K562 (cell line): Measurements from ENCODE around the gene GRIN1. TPM values are rescaled to one million over a fixed set of nuclear protein-coding genes. Genes with fewer than 3 reads are reported as not detected.
A peak's percentile ranks its signal among the peaks of the same experiment; 100 is the strongest.

Experiments
- ATAC-seq: fragments of 200-7000 bp; cut with Tn5 transposase; 3 replicates; pipeline ENCODE4 v1.9.1; 2020; ENCODE audit warnings: moderate library complexity
- BruUV-seq: library from RNA; stranded (reverse); fragments of 400-500 nt; replicated peaks from 2 replicates; lab custom pipeline; 2021; lab: Mats Ljungman, UMichigan
- CTCF ChIA-PET: fragments of 300-600 bp; formaldehyde crosslinking; extraction: SDS; loops from one replicate; lab custom pipeline; 2021; ENCODE audit warnings: low intra/inter-chr PET ratio; lab: Yijun Ruan, JAX
- POLR2A ChIA-PET: fragments of 300-600, 350-650 bp; sonication (Branson Sonifier 250); formaldehyde crosslinking; extraction: SDS; loops from one replicate; lab custom pipeline; 2021; ENCODE audit warnings: antibody characterized with exemption, inconsistent platforms; lab: Yijun Ruan, JAX
- DNase-seq, 4 experiments: peaks; one replicate each; pipeline versions ENCODE4 v3.0.0 to v3.0.0-alpha.2; 2011 to 2018; ENCODE audit warnings: low spot score in 3 of 4, mixed read lengths in 3 of 4; ENCODE audit errors: extremely low read depth in 1 of 4
- FAIRE-seq: peaks from 2 replicates; lab custom pipeline; 2011; peaks lifted over from hg19 to GRCh38; lab: Jason Lieb, UNC
- H2AFZ ChIP-seq: 2 replicates; pipeline ENCODE4 v1.6.0; 2011; ENCODE audit warnings: low read depth, low read length, control low read depth, inconsistent platforms
- H3K27ac ChIP-seq: fragments of 200-600 bp; 3 replicates; pipeline ENCODE4 v1.8.0; 2011; ENCODE audit warnings: low read depth, mild to moderate bottlenecking, control low read depth, inconsistent platforms, low read length, moderate library complexity, mixed read lengths; ENCODE audit errors: extremely low read depth
- H3K27me3 ChIP-seq, 2 experiments: fragments of 300-600 bp in 1 of 2; 2 replicates in 1 of 2; 3 replicates in 1 of 2; pipeline versions ENCODE4 v1.6.0 to v1.8.0; 2011; ENCODE audit warnings: inconsistent platforms in 2 of 2, low read length in 2 of 2, mild to moderate bottlenecking in 1 of 2, mixed read lengths in 1 of 2, moderate library complexity in 1 of 2; ENCODE audit not compliant: control insufficient read depth in 2 of 2, insufficient read depth in 2 of 2
- H3K36me3 ChIP-seq: fragments of 300-600 bp; 3 replicates; pipeline ENCODE4 v1.8.0; 2011; ENCODE audit warnings: mild to moderate bottlenecking, low read length, inconsistent platforms; ENCODE audit not compliant: control insufficient read depth, insufficient read depth
- H3K4me1 ChIP-seq, 2 experiments: fragments of 200-600 bp in 1 of 2; replicated peaks in 1 of 2; 2 replicates in 1 of 2; 3 replicates in 1 of 2; pipeline versions ENCODE4 v1.5.1 to v1.8.0; 2011; ENCODE audit warnings: inconsistent platforms in 2 of 2, low read length in 2 of 2, mild to moderate bottlenecking in 1 of 2, mixed read lengths in 1 of 2, moderate library complexity in 1 of 2; ENCODE audit not compliant: control insufficient read depth in 2 of 2, insufficient read depth in 2 of 2
- H3K4me2 ChIP-seq: 2 replicates; pipeline ENCODE4 v1.6.1; 2011; ENCODE audit warnings: low read length, control low read depth, inconsistent platforms, mixed read lengths; ENCODE audit not compliant: insufficient read depth
- H3K4me3 ChIP-seq: fragments of 200-600 bp; sonication (generic), shearing (Covaris generic); 2 replicates; pipeline ENCODE4 v1.5.1; 2016; ENCODE audit warnings: control low read depth, inconsistent platforms
- H3K79me2 ChIP-seq: fragments of 200-600 bp; 3 replicates; pipeline ENCODE4 v1.8.0; 2011; ENCODE audit warnings: low read length, inconsistent platforms; ENCODE audit not compliant: control insufficient read depth, insufficient read depth
- H3K9ac ChIP-seq, 2 experiments: 2 replicates each; pipeline versions ENCODE4 v1.6.0 to v1.6.1; 2011; ENCODE audit warnings: low read depth in 2 of 2, low read length in 2 of 2, control low read depth in 1 of 2, inconsistent platforms in 1 of 2, mild to moderate bottlenecking in 1 of 2, mixed read lengths in 1 of 2; ENCODE audit not compliant: insufficient read depth in 1 of 2
- H3K9me1 ChIP-seq: one replicate; pipeline ENCODE4 v1.6.0; 2011; ENCODE audit warnings: inconsistent platforms, mild to moderate bottlenecking, low read length, moderate library complexity; ENCODE audit not compliant: control insufficient read depth, insufficient read depth
- H3K9me3 ChIP-seq: replicated peaks from 2 replicates; pipeline ENCODE4 v1.5.1; 2011; ENCODE audit warnings: low read depth, low read length, inconsistent platforms; ENCODE audit not compliant: control insufficient read depth, insufficient read depth
- H4K20me1 ChIP-seq: replicated peaks from 2 replicates; pipeline ENCODE4 v1.6.1; 2011; ENCODE audit warnings: low read length, inconsistent platforms, mixed read lengths; ENCODE audit not compliant: control insufficient read depth, insufficient read depth
- COPS2 ChIP-seq: fragments of 450-650 bp; conservative IDR thresholded peaks from 2 replicates; pipeline ENCODE4 v1.6.1; 2016; ENCODE audit warnings: mild to moderate bottlenecking, moderate library complexity
- HDAC2 ChIP-seq: fragments of 450-650 bp; IDR thresholded peaks from 2 replicates; pipeline ENCODE4 v1.6.1; 2016; ENCODE audit warnings: mild to moderate bottlenecking
- MAFG ChIP-seq: fragments of 450-650 bp; conservative IDR thresholded peaks from 2 replicates; pipeline ENCODE4 v1.6.1; 2016; ENCODE audit warnings: missing genetic modification characterization, missing compliant biosample characterization
- MED1 ChIP-seq: sonication (generic); formaldehyde crosslinking; IDR thresholded peaks from 2 replicates; pipeline ENCODE4 v1.8.1; 2023; ENCODE audit warnings: missing genetic modification reagents, borderline replicate concordance
- RBBP5 ChIP-seq: fragments of 200-600 bp; sonication (generic); IDR thresholded peaks from 2 replicates; pipeline ENCODE4 v1.6.1; 2012; ENCODE audit warnings: borderline replicate concordance, mild to moderate bottlenecking, low read length, control low read depth, inconsistent platforms; ENCODE audit not compliant: insufficient read depth, poor library complexity, severe bottlenecking
- SMC3 ChIP-seq: conservative IDR thresholded peaks from 2 replicates; pipeline ENCODE4 v1.6.1; 2011; ENCODE audit warnings: low read depth, low read length, improper control_type of control experiment; ENCODE audit not compliant: insufficient read depth
- STAT5B ChIP-seq: fragments of 250-450 bp; sonication (Bioruptor Pico); IDR thresholded peaks from 2 replicates; pipeline ENCODE4 v1.8.0; 2021; ENCODE audit warnings: mild to moderate bottlenecking, inconsistent platforms
- ZC3H4 ChIP-seq: sonication (generic); formaldehyde crosslinking; IDR thresholded peaks from 2 replicates; pipeline ENCODE4 v1.9.0; 2021; ENCODE audit warnings: missing genetic modification reagents, borderline replicate concordance
- ZNF444 ChIP-seq: fragments of 250-450 bp; sonication (Bioruptor Pico); IDR thresholded peaks from 2 replicates; pipeline ENCODE4 v1.4.0; 2020; ENCODE audit warnings: mild to moderate bottlenecking, moderate library complexity
- ZNF445 ChIP-seq: fragments of 250-450 bp; sonication (Bioruptor Pico); IDR thresholded peaks from 2 replicates; pipeline ENCODE4 v1.4.0; 2020; ENCODE audit warnings: low read depth, mild to moderate bottlenecking, moderate library complexity
- ZSCAN29 ChIP-seq: fragments of 450-650 bp; IDR thresholded peaks from 2 replicates; pipeline ENCODE4 v1.6.1; 2017
- WGBS: fragments of 100-300 bp; shearing (Covaris generic); methylation state at CpG from one replicate; pipeline ENCODE4 v1.1.6; 2016; ENCODE audit warnings: low coverage, mixed read lengths; ENCODE audit not compliant: insufficient coverage; ENCODE audit errors: missing lambda C conversion rate; 5-methylcytosine and 5-hydroxymethylcytosine counted together
- in situ Hi-C: fragments of 300-500 bp; cut with MboI; formaldehyde crosslinking; loops from 4 replicates; pipeline ENCODE4 v1.15.0; 2018; ENCODE audit warnings: inconsistent platforms, mixed read lengths
- intact Hi-C: fragments of 100-400 bp; cut with micrococcal nuclease; formaldehyde crosslinking; loops from 2 replicates; pipeline ENCODE4 v1.14.2; 2022
- polyA plus RNA-seq, 8 experiments: library from polyadenylated mRNA; depleted of rRNA in 4 of 8; stranded (reverse) in 5 of 8; unstranded in 3 of 8; fragments of >200 nt; fragmentation: Nextera tagmentation in 2 of 8; fragmentation: Illumina TruSeq in 1 of 8; extraction: Ambion mirVana in 2 of 8; extraction: Trizol in 1 of 8; gene quantifications; 2 replicates each; pipeline versions ENCODE4 v1.2.1 to v1.2.3, GENCODE V29; 2011 to 2014; ENCODE audit warnings: inconsistent platforms in 1 of 8, missing spikeins in 1 of 8
- total RNA-seq, 7 experiments: library from RNA; depleted of rRNA in 6 of 7; stranded (reverse); fragments of >200 nt in 6 of 7; fragmentation: Illumina TruSeq in 2 of 7; extraction: Trizol in 2 of 7; gene quantifications; 2 replicates each; pipeline versions ENCODE4 v1.2.1 to v1.2.3, GENCODE V29; 2011 to 2021; ENCODE audit warnings: low replicate concordance in 1 of 7
- TF ChIP-seq, protein P1 (sequence below): sonication (generic); formaldehyde crosslinking; IDR thresholded peaks from 2 replicates; pipeline ENCODE4 v1.8.0; 2022; ENCODE audit warnings: missing genetic modification reagents, mild to moderate bottlenecking, borderline replicate concordance
- TF ChIP-seq, protein P2 (sequence below): fragments of 450-650 bp; formaldehyde crosslinking; IDR thresholded peaks from 2 replicates; pipeline ENCODE4 v1.4.0; 2022; ENCODE audit warnings: missing genetic modification characterization
- TF ChIP-seq, protein P3 (sequence below): fragments of 450-650 bp; IDR thresholded peaks from 2 replicates; pipeline ENCODE4 v1.6.1; 2016; ENCODE audit warnings: missing biosample characterization, missing genetic modification characterization

GRIN1 gene
- total and polyA plus RNA-seq, 9 of the 15 experiments (the other 6 are each of a cell fraction or from before 2014, with no cell fraction given), result 0.03 to 0.35 (median 0.16) TPM; not detected in 6

DNA sequence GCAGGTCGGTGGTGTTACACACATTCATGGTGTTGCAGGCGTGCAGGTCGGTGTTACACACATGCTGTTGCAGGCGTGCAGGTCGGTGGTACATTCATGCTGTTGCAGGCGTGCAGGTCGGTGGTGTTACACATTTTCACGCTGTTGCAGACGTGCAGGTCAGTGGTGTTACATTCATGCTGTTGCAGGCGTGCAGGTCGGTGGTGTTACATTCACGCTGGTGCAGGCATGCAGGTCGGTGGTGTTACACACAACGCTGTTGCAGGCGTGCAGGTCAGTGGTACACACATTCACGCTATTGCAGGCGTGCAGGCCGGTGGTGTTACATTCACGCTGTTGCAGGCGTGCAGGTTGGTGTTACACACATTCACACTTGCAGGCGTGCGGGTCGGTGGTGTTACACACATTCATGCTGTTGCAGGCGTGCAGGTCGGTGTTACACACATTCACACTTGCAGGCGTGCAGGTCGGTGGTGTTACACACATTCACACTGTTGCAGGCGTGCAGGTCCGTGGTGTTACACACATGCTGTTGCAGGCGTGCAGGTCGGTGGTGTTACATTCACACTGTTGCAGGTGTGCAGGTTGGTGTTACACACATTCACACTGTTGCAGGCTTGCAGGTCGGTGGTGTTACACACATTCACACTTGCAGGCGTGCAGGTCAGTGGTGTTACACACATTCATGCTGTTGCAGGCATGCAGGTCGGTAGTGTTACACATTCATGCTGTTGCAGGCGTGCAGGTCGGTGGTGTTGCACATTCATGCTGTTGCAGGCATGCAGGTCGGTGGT lies 35.6 kb upstream of the GRIN1 start:
- H3K9me1 ChIP-seq, result no peaks in the 10 kb centered on the region
- BruUV-seq, result no TSS peak
- FAIRE-seq, result no peak
- peaks cover 22% of the 10 kb centered on the region for H3K9me3 ChIP-seq
- no peak for DNase-seq
- no peak overlapping the region for H3K4me2 ChIP-seq
- intact Hi-C loops, result no loop called here
- H2AFZ ChIP-seq, result no peak overlapping the region
- POLR2A ChIA-PET, result interaction anchor here (0.6 to 1.2 kb wide), 2 partner anchors 13 to 17 kb away, joined by 4 read pairs; no protein-coding TSS in a partner anchor
- no peak for ATAC-seq
- CTCF ChIA-PET, result no interaction called here
- no peak overlapping the region for H3K27ac ChIP-seq
- in situ Hi-C loops, result no loop called here
- H3K36me3 ChIP-seq, result peaks cover 94% of the 10 kb centered on the region
- no peak overlapping the region for H3K9ac ChIP-seq
- no peaks in the 10 kb centered on the region for H3K79me2 ChIP-seq
- no peaks in the 10 kb centered on the region for H4K20me1 ChIP-seq
- no peaks in the 10 kb centered on the region for H3K27me3 ChIP-seq
- peaks cover 0 to 15% of the 10 kb centered on the region in 2 experiments; a peak in 2 of 5 replicates for H3K4me1 ChIP-seq
- WGBS, result 90% methylated on average over 36 of the region's 37 CpGs
- no peak overlapping the region for H3K4me3 ChIP-seq
- TF ChIP-seq MED1 (CRISPR knock-in tag), result 0 out of 2 replicates have a peak, but pooled peaks have one; percentile 27
- no peak for TF ChIP-seq MAFG (tag)
- TF ChIP-seq, protein P1, sequence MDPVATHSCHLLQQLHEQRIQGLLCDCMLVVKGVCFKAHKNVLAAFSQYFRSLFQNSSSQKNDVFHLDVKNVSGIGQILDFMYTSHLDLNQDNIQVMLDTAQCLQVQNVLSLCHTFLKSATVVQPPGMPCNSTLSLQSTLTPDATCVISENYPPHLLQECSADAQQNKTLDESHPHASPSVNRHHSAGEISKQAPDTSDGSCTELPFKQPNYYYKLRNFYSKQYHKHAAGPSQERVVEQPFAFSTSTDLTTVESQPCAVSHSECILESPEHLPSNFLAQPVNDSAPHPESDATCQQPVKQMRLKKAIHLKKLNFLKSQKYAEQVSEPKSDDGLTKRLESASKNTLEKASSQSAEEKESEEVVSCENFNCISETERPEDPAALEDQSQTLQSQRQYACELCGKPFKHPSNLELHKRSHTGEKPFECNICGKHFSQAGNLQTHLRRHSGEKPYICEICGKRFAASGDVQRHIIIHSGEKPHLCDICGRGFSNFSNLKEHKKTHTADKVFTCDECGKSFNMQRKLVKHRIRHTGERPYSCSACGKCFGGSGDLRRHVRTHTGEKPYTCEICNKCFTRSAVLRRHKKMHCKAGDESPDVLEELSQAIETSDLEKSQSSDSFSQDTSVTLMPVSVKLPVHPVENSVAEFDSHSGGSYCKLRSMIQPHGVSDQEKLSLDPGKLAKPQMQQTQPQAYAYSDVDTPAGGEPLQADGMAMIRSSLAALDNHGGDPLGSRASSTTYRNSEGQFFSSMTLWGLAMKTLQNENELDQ, result no peak
- TF ChIP-seq SMC3, result no peak
- TF ChIP-seq, protein P2, sequence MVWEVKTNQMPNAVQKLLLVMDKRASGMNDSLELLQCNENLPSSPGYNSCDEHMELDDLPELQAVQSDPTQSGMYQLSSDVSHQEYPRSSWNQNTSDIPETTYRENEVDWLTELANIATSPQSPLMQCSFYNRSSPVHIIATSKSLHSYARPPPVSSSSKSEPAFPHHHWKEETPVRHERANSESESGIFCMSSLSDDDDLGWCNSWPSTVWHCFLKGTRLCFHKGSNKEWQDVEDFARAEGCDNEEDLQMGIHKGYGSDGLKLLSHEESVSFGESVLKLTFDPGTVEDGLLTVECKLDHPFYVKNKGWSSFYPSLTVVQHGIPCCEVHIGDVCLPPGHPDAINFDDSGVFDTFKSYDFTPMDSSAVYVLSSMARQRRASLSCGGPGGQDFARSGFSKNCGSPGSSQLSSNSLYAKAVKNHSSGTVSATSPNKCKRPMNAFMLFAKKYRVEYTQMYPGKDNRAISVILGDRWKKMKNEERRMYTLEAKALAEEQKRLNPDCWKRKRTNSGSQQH (CRISPR knock-in tag), result no peak
- peak; percentile 59; the same call in 1 of the 2 replicates for TF ChIP-seq ZC3H4 (CRISPR knock-in tag)
- TF ChIP-seq HDAC2, result no peak
- TF ChIP-seq ZSCAN29, result no peak
- TF ChIP-seq RBBP5, result no peak
- no peak for TF ChIP-seq COPS2
- TF ChIP-seq ZNF445 (CRISPR knock-in tag), result no peak
- no peak for TF ChIP-seq ZNF444 (CRISPR knock-in tag)
- no peak for TF ChIP-seq STAT5B (CRISPR knock-in tag)
- TF ChIP-seq, protein P3, sequence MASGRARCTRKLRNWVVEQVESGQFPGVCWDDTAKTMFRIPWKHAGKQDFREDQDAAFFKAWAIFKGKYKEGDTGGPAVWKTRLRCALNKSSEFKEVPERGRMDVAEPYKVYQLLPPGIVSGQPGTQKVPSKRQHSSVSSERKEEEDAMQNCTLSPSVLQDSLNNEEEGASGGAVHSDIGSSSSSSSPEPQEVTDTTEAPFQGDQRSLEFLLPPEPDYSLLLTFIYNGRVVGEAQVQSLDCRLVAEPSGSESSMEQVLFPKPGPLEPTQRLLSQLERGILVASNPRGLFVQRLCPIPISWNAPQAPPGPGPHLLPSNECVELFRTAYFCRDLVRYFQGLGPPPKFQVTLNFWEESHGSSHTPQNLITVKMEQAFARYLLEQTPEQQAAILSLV (tag), result no peak
